ENCODE results near the gene PSMG1. TPM values are rescaled to one million over a fixed set of nuclear protein-coding genes. Genes with fewer than 3 reads are reported as not detected.

The PSMG1 gene
- total RNA-seq, 1 experiment from 2014 or later, result 110 TPM

DNA sequence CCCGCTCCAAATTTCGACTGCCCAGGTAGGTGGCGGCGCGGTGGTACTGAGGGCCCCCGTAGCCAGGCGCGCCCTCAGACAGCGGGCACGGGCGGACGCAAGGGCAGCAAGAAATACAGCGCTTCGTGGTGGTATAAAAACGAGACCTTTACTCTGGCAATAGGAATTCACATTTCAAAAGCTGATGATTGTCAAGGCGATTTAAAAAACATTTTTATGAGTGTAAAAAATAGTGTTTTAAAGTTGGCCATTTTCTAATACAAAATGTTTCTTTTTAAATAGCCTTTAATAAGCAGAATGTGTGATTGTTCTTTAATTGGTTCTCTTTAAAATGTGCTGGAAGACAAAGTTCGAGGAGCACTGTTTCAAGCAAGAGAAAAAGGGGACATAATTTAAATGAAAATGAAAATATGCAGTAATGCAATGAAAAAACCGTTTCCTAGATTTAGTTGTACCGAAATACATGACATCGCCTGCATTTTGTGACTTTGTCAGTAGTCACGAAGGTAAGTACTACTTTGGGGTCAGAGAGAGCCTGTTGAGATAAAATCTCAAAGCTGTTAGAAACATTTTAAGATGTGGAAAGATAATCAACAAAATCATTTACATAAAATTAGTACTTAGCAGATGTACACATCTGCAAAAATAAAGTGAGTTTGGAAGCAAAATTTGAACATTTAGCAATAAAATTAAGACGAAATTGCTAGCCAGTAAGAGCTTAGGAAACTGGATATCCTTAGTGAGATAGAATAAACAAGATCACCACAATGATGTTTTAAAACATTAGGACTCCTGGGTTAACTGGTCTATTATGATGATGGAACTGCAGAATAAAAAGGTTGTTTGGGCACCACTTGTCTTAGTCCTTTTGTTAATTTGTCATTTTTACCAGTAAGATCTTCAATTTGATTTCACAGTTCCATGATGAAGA is 1.1 kb upstream of the PSMG1 start:
- POLR2A ChIA-PET (ENCODE audit: unreplicated experiment), result interaction anchor here (0.6 kb wide), 2 partner anchors 11 to 510 kb away, joined by 6 to 25 read pairs; no protein-coding TSS in a partner anchor
- peaks cover 38% of the 10 kb centered on the region for H3K79me2 ChIP-seq (ENCODE audit: low read length)
- TSS peak; percentile 83 for BruUV-seq (replicated peaks)
- H3K4me3 ChIP-seq (ENCODE audit: low read length), result peak overlapping the region; percentile 85
- no peaks in the 10 kb centered on the region for H3K27me3 ChIP-seq (ENCODE audit: low read length)
- peaks cover 15% of the 10 kb centered on the region for H3K36me3 ChIP-seq (ENCODE audit: low read depth, low read length)
- peak overlapping the region; percentile 90 for H3K4me2 ChIP-seq (ENCODE audit: low read length)
- no peaks in the 10 kb centered on the region for H3F3A ChIP-seq (ENCODE audit: low read length, unreplicated experiment)
- TF ChIP-seq EZH2 (IDR thresholded peaks at IDR 0.05; ENCODE audit: low read length, unreplicated experiment) (no peak), EZH2phosphoT487 (IDR thresholded peaks at IDR 0.05; ENCODE audit: borderline replicate concordance, low read length) (no peak)
- TF ChIP-seq, protein P1, sequence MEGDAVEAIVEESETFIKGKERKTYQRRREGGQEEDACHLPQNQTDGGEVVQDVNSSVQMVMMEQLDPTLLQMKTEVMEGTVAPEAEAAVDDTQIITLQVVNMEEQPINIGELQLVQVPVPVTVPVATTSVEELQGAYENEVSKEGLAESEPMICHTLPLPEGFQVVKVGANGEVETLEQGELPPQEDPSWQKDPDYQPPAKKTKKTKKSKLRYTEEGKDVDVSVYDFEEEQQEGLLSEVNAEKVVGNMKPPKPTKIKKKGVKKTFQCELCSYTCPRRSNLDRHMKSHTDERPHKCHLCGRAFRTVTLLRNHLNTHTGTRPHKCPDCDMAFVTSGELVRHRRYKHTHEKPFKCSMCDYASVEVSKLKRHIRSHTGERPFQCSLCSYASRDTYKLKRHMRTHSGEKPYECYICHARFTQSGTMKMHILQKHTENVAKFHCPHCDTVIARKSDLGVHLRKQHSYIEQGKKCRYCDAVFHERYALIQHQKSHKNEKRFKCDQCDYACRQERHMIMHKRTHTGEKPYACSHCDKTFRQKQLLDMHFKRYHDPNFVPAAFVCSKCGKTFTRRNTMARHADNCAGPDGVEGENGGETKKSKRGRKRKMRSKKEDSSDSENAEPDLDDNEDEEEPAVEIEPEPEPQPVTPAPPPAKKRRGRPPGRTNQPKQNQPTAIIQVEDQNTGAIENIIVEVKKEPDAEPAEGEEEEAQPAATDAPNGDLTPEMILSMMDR (conservative IDR thresholded peaks at IDR 0.05; ENCODE audit: low read depth, low read length), result no peak
- intact Hi-C loops (cut with micrococcal nuclease), result loop anchor here (5.0 to 10.0 kb wide), 2 partner anchors 200 to 258 kb away; a partner anchor contains a TSS
- no peaks in the 10 kb centered on the region for H3K9me3 ChIP-seq (ENCODE audit: low read length)
- peak; percentile 25 for DNase-seq
- H3K9me2 ChIP-seq (replicated peaks; ENCODE audit: low read length), result no peaks in the 10 kb centered on the region
- CTCF ChIA-PET, result no interaction called here
- peaks cover 18% of the 10 kb centered on the region for H3K4me1 ChIP-seq (ENCODE audit: insufficient read depth, low read length)
- peak overlapping the region; percentile 44 for H3K27ac ChIP-seq (ENCODE audit: low read length)
- H2AFZ ChIP-seq (ENCODE audit: low read length), result peak overlapping the region; percentile 86
- H3K9ac ChIP-seq (ENCODE audit: low read length), result peak overlapping the region; percentile 85
- no peak for ATAC-seq
- peaks cover 25% of the 10 kb centered on the region for H4K20me1 ChIP-seq (ENCODE audit: low read length)

DNA sequence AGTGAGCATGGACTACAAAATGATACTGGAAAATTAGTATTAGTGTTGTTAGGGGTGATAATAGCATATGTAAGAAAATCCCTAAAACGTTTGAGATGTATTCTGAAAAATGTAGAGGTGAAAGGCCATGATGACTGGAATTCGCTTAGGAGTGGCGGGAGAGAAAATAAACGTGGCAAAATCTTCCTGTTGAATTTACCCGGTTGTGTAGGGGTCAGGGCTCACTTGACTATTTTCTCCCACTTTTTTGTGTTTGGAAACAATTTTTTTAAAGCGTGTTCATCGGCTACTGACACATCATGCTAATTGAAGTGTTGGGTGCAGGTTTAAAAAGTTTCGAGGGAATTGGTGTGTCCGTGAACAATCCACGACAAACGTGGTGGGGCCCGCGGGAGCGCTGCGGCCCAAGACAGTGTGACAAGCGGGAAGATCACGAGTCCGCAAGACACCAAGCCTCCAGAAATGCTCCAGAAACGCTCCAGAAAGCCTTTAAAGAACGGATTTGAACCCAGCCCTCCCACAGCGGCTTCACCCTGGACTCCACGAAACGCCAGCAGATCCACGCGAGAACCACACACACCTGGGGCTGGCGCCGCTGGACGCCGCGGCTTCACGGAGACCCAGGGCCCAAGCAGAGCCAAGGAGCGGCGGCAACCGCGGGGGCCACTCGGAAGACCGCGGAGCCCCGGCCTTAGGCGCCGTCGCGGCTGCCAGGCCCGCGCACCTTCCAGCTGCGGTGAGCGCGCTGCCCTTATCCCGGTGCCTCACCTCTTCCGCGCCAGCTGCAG is 573 bp downstream of the PSMG1 start:
- ATAC-seq, result no peak; the same call in 1 of the 2 replicates
- POLR2A ChIA-PET (ENCODE audit: unreplicated experiment), result interaction anchor here (0.6 to 0.9 kb wide), 2 partner anchors 10 to 380 kb away, joined by 4 to 5 read pairs; no protein-coding TSS in a partner anchor

More for the DNA sequence above, 573 bp downstream of the PSMG1 start:
- TF ChIP-seq EZH2phosphoT487 (IDR thresholded peaks at IDR 0.05; ENCODE audit: borderline replicate concordance, low read length) (no peak), EZH2 (IDR thresholded peaks at IDR 0.05; ENCODE audit: low read length, unreplicated experiment) (no peak)
- TF ChIP-seq, protein P1 (conservative IDR thresholded peaks at IDR 0.05; ENCODE audit: low read depth, low read length), result no peak
- H3K4me1 ChIP-seq (ENCODE audit: insufficient read depth, low read length), result peaks cover 18% of the 10 kb centered on the region
- H2AFZ ChIP-seq (ENCODE audit: low read length), result peak overlapping the region; percentile 86
- CTCF ChIA-PET, result interaction anchor here (0.6 to 0.9 kb wide), 2 partner anchors 258 to 677 kb away, joined by 3 read pairs; no protein-coding TSS in a partner anchor
- peaks cover 25% of the 10 kb centered on the region for H4K20me1 ChIP-seq (ENCODE audit: low read length)
- DNase-seq, result peak; percentile 25
- peaks cover 24% of the 10 kb centered on the region for H3K36me3 ChIP-seq (ENCODE audit: low read depth, low read length)
- H3K4me2 ChIP-seq (ENCODE audit: low read length), result peak overlapping the region; percentile 90
- intact Hi-C loops (cut with micrococcal nuclease), result loop anchor here (5.0 to 10.0 kb wide), 2 partner anchors 202 to 260 kb away; a partner anchor contains a TSS
- peak overlapping the region; percentile 85 for H3K9ac ChIP-seq (ENCODE audit: low read length)
- H3K9me3 ChIP-seq (ENCODE audit: low read length), result no peaks in the 10 kb centered on the region
- H3K9me2 ChIP-seq (replicated peaks; ENCODE audit: low read length), result no peaks in the 10 kb centered on the region
- BruUV-seq (replicated peaks), result TSS peak; percentile 52
- H3F3A ChIP-seq (ENCODE audit: low read length, unreplicated experiment), result no peaks in the 10 kb centered on the region
- peaks cover 41% of the 10 kb centered on the region for H3K79me2 ChIP-seq (ENCODE audit: low read length)
- peak overlapping the region; percentile 85 for H3K4me3 ChIP-seq (ENCODE audit: low read length)
- peak overlapping the region; percentile 24 for H3K27ac ChIP-seq (ENCODE audit: low read length)
- no peaks in the 10 kb centered on the region for H3K27me3 ChIP-seq (ENCODE audit: low read length)
